ENCODE measurements around the gene CYLD.

- TF ChIP-seq CTCF (IDR thresholded peaks at IDR 0.05): no peak
- no peak for TF ChIP-seq POLR2AphosphoS5 (IDR thresholded peaks at IDR 0.05)
Measured at GRCh38 chr16:50708373-50709060, 33.4 kb upstream of the CYLD start.

All from prostate gland (tissue), 2 donors.